GOT3 (cell line): ENCODE data around the gene ZDHHC3.

Experiments
- DNase-seq: peaks from one replicate; lab custom pipeline; 2025; ENCODE audit warnings: mixed read lengths; lab: John Stamatoyannopoulos, UW

The ZDHHC3 gene

DNA sequence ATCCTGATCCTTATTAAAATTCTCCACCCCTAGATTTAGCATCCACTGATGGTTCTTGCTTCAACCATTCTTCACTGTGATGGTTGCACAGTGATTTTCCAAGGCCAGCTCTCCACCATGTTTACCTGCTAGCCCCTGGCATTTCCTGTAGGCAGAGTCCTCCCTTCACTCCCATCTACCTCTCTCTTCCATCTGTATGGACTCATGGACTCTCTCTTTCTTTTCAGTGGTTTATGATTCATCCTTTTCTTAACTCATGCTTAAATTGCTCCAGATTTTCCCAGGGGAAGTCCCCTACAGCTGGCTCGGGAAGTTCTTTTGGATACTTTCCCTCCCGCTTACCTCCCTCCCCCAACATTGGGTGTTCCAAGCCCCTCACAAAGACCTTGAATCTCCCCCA lies 82.9 kb downstream of the ZDHHC3 start:
- no peak for DNase-seq

DNA sequence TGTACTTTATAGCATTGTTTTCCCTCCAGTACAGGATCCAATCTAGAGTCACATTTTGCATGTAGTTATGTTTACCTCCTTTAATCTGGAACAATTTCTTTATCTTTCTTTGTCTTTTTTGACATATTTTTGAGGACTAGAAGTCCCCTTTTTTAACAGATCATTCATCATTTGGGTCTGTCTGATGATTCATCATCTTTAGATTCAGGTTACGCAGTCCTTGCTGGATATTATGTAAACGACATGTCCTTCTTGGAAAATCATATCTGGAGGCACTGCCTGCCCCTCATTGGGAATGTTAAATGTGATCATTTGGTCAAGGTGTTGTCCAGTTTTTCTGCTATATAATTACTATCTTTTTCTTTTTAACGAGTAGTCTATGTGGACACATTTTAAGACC lies 83.3 kb downstream of the ZDHHC3 start:
- DNase-seq = no peak

DNA sequence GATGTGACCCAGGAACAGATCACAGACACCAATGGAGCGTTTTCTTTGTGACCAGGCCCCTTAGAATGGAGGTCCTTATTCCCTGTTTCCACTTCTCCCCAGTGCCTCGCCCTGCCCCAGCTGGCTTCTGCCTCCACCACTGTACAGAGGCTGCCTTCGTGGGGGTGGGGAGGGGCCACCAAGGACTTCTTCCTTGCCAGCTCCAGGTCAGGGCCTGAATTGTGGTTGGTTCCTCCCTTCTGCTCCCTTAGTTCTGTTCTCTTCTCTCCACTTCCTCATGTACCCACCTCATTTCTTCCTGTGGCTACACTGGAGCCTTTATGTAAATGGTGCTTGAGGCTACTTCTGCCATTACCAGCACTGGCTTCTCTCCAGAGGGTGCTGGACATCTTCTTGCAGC lies 85.1 kb downstream of the ZDHHC3 start:
- DNase-seq = no peak

DNA sequence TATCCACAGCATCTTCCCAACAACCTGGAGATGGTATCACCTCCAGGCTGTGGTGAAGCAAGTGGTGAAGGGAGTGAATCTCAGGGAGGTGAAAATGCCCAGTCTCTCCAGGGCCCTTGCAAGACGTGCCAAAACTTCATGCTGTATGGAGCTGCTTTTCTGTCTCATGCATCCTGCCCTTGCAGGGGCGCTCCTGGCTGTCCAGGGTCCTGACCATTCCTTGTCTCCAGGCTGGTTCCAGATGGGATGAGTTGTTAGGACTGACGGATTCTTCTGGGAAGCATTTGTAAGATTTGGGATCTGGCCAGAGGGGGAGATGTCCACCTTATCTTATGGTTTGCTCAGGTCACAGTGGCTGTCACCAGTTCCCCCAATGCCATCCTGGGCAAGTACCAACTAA lies 85.7 kb downstream of the ZDHHC3 start:
- DNase-seq = no peak

DNA sequence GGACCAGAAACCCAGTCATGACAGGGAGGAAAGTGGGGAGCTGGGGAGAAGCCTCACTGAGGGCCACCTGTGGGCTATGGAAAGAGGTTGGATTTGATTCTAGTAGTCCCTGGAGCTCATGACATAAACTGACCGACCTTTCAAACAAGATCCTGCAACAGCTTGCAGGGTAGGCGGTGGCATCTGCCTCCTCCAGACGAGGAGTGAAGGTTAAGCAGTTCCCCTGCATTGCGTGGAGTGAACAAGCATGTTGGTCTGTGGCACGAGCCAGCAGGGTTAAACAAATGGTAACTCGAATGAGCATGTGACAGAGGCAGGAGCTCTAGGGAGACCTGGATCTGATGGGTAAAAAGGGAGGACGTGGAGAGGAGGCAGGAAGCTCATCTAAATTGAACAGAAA lies 88.9 kb downstream of the ZDHHC3 start:
- DNase-seq = no peak

DNA sequence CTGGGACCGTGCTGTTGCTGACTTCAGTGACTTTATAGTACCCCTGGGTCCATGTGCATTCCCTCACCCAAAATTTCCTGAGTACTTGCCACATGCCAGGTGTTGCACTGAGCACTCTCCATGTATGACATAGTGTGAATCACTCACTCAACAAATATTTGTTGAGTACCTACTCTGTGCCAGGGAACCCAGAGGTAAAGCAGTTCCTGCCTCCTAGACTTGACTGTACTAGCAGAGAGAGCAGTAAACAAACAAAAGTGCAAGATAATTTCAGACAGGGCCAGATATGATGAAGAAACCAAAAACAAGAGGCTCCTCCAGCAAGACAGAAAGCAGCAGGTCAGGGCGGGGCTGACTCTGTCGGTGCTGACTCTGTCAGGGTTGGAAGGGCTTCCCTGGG lies 89.4 kb downstream of the ZDHHC3 start:
- no peak for DNase-seq

DNA sequence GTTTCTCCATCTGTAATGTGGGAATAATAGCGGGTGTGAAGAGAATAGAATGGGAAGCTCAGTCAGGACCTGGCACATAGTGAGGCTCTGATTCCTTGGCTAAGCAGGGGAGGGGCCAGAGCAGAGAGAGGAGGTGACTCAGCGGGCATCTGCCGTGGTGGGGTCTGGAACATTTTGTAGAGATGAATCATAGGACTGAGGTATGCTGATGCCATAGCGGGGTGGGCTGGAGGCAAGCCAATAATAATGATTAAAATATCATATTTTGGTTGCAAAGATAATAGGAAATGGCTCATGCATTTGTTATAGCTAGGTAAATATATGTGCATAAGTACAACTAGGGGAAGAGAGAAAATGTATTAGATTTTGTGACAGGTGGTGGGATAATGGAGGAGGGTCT lies 90.4 kb downstream of the ZDHHC3 start:
- DNase-seq = no peak

DNA sequence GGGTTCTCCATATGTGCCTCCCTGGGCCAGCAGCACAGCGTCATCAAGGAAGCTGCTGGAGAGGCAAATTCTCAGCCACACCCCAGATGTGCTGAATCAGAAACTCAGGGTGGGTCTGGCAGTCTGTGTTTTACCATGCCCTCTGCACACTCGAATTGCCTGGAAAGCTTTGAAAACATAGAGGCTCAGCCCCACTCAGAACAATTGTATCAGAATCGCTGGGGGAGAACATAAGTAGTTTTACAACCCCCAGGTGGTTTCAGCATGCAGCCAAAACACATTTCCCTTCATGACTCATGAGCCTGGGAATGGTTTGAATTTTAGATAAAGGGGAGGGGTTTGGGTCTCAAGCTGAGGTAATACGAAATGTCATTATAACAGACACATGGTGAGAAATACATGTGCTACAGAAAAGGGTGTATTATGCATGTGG lies 92.0 kb downstream of the ZDHHC3 start:
- DNase-seq = peak; percentile 40

DNA sequence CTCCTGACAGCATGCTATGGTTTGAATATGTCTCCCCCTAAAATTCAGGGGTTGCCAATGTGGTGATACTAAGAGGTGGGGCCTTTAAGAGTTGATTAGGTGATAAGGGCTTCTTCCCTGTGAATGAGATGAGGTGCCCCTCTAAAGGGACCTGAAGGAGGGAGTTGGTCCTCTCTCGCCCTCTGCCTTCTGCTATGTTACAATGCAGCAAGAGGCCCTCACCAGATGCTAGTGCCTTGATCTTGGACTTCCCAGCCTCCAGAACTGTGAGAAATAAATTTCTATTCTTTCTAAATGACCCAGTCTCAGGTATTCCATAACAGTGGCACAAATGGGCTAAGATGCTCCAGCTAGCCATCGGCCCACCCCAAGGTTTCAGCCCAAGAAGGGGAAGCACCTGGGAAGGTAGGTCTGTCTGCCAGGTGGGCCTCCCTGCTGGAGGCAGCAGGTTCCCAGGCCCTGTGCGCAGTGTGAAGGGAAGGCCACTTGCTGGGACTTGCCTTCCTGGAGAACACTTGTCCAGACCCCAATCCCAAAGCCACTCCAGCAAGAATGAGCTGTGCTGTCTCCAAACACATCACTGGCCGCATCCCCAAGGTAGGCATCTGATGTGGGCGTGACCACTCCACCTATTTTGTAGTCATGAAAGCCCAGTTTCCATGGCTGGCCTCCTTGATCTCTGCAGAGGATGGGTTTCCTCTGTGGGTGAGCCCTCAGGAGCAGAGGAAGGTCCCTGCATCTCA lies 92.6 kb downstream of the ZDHHC3 start:
- DNase-seq = no peak

DNA sequence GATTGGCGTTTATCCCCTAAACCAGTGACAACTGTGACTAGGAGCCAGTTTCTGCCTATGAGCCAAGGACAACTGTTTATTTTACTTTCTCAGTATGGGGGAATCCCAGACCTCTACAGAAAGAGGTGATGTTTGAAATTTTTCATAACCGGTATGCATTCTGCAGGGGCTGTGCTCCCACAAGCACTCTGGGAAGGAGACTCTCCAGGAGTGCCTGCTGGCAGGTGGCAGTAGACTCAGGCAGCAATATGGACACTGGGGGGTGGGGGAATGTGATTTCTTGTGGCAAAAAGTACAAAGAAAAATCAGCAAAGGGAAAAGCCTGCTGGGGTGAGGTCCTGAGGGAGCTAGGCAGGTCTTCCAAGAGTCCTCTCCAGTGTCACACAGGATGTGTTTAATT lies 95.7 kb downstream of the ZDHHC3 start:
- DNase-seq = no peak

DNA sequence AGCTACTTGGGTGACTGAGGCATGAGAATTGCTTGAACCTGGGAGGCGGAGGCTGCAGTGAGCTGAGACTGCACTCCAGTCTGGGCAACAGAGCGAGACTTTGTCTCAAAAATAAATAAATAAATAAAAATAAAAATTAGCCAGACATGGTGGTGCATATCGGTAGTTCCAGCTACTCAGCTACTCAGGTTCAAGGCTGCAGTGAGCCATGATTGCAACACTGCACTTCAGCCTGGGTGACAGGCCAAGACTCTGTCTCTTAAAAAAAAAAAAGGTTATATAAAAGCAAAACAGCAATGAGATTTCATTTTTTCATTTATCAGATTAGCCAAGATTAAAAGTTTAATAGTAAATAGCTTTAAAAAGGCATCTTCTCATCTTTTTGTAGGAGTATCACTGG lies 98.6 kb downstream of the ZDHHC3 start:
- no peak for DNase-seq

DNA sequence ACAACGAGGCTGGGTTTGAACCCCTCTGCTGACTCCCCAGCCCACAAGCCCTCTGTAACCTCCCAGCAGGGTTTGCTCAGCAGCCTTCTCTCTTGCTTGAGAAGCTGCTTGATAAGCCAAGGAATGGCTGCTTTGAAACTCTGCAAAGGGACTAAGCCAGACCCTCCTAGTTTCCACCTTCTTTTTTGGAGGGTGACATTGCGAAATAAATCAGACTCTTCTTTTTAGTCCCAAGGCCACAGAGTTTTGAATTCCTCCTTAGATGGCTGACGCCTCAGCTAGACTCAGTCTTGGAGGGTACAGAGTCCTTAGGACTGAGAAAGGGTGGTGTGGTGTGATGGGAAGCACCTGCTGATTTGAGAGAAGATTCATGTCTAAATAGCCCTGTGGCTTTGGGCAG lies 100.4 kb downstream of the ZDHHC3 start:
- DNase-seq = no peak
